NCI-H69 (cell line): ENCODE measurements around the gene SIM1.

Source experiments
- DNase-seq: peaks from one replicate; lab custom pipeline; 2025; lab: John Stamatoyannopoulos, UW

The SIM1 gene

DNA sequence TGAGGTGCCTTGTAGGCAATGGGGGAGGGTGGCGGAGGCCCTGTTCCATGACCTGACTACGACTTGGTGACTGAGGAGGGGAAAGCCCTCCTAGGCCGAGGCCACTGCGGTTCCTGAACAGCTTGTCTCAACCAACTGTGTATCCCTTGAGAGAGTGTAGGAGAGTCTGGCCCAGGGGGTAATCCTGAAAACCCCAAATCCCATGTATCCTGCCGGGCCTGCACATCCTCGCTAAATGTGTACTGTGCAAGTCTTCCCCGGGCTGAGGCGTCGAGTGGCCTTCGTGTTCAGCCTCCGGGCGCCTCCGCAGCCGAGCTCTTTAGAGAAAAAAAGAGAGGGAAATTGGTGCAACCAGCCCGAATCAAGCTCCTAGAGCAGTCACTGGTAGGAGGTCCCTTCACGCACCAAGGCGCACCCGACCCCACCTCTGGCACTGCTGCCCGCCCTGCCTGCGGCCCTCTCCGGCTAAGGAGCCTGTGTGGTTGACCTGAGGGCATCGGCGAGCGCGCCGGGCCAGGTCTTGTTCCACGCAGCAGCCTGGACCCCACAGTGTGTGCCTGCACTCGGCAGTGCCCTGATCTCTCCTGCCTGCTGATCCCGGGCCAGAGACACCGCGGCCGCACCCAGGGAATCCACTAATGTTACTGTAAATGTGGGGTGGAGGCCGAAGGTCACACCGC is 7.3 kb downstream of the SIM1 start:
- DNase-seq, result no peak

DNA sequence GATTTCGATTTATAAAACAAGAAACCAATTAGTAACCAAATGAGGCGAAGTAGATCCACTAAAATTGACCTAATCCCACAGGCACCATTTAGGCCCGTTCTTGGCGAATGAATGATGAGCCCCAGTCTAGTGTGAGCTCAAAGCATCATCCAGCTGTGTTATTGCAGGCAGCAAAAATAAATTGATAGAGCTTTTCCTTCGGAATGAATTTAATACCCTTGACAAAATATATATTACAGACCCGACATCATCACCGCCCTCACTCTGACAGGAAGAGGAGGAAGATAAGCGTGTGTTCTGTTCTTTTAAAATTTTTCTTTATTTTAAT is 7.8 kb downstream of the SIM1 start:
- no peak for DNase-seq

DNA sequence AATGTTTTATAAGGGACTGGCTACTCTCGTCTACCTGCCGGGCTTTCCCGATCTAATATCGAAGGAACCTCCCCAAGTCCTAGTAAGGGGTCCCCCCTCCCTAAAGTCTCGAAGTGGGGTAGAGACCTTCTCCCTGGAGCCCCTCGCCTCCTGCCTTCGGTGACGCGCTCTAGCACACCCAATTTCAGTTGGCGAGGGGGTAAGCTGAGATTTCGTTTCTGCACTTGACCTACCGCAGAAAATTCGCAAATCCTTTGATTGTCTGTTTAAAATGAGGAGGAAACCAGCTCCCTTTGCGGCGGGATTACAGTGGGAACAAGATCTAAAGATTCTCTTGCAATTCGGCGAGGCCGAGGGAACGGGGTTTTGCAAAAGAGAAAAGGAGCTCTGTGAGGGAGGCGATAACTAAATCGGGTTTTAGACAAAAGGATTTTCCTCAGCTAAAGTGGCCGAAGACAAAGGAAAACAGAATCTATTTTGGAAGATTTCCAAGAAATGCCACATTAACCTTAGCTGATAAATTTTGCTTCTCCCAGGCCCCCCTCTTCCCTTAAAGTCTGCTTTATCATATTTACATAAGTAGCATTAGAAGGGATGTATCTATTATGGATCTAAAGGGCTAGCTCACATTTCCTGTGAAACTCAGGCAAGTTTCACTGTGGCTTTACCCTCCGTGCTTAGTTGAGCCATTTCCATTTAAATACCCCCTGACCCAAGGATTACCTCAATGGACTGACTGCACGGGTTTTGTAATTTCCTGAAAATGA is 8.4 kb downstream of the SIM1 start:
- no peak for DNase-seq

DNA sequence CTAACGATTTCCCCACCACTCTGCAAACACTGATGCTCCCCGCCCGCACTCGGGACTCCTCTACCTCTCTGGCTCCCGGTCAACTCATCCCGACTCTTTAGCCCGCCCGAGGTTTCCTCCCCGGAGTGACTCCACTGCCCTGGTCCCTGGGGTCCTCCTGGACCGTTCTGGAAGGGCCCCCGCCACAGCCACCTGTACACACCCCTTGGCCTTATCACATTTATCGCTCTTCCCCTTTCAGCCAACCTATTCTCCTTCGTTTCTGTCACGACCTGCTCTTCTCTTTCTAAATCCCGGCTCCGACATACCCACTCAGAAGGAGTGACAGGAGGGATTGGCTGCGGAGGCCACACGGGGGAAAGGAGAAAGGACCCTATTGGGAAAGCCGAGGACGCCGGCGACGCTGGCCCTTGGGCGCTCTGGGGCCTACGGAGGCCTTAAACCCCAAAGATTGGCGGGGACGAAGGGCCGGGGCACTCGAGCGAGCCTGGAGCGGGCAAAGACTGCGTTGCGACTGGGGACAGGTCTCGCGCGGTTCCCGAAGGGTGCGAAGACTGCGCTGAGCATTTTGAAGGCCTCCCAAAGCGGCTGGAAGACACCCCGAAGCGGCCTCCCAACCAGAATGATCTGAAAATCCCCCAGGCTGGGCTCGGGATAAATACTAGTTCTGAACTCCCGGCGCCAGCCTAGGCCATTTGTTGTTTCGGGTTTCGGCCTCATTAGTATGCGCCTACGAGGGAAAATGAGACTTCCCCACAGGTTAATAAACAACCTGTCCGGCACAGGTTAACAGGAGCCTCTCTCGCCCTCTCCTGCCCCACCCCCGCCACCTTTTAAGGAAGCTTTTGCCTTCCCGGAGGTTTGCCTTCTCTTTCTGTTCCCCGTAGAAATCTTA is 9.2 kb downstream of the SIM1 start:
- DNase-seq, result no peak

DNA sequence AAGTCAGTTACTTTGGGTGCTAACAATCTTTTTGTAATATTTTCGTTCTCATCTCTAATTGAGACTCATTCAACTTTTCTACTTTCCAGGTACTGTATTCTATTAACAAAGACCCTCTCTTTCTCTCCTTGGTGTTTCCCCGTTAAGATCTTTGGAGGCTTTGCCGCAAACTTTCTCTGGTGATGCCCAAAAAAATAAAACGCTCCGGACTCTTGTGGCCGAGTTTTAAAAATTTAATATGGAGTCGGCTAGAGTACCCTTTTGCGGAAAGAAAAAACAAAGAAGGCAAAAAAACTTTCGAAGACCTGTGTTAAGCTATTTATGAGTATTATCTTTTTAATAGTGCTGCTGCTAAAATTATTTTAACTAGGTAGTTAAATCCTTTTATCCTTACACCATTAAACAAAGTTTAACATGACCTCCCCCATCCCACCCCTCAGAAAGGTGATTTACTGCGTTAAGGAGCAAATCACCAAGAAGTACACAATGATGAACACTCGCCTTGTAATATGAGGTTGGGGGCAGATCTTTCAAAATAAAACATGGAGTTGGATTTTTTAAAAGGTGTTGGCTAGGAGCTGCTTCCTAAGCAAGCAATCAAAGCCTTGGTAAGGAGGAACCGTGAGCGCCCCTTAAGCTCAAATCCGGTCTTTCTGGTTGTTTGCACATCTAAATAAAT is 10.0 kb downstream of the SIM1 start:
- no peak for DNase-seq

DNA sequence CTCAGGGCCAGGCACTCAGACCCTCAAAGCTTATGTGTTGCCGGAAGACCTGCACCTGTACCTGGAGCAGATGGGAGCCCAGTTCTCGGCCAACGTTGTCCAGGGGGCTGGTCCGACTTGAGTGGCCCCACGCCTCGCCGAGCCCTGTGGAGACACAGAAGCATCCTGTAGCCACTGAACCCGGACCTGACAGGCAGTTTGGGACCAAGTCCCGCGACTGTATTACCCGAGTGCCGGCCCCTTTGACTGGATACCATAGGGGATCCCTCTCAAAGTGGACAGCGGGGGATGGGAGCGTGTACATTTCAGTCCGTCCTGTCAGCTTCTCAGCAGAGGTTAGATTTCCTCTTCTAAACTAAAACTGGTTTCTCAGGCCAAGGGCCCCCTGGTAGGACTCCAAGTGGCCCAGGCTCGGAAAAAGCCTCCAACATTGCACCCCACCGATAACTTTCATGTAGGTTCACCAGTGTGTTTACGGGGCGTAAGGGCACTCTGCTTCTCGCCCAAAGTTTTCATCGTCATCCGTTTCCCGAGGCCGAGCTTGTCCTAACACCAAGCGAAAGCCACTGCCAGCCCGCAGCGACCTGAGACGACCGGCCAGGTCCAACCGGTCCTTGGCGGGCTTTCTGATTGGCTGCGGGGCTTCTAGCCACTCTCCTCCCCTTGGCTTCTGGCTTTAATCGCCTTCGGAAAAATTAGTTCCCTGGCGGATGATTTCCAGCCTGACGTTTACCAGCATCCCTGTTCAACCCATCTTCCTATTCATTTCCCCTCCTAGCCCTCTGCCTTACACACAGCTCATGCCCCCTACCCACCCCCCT is 10.8 kb downstream of the SIM1 start:
- DNase-seq, result no peak

DNA sequence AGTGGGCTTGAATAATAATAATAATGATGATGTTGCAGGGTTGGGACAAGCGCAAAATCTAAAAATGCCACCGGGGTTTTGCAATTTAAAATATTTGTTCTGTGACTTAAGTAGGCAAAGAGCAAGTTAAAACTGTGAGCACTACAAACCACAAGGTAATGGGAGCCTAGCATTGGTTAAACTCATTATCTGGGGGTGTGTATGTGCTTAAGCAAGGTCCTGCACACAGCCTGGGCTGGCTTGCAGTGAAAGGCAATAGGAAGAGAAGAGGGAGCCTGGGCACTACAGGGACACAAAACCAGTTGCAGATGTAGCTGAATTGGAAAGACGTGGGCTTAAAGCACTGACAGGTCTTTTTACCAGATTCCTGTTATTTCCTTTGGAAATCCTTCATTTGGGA is 11.7 kb downstream of the SIM1 start:
- DNase-seq, result no peak

DNA sequence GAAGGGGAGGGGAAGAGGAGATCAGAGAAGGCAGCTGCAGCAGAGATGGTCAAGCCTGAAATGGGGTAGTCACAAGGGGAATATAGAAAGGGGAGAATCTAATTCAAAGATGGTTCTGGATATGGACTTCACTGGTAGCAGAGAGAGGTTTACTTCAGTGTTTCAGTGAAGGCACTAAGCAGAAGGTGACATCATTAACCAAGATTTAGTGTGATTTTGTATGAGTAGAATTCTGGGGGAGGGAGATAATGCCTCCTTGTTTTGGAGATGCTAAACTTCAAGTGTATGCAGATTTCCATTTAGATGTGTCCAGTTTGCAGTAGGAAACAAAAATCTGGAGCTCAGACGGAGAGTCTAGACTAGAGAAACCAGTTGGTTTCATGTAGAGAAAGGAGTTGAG is 13.1 kb downstream of the SIM1 start:
- DNase-seq, result no peak

DNA sequence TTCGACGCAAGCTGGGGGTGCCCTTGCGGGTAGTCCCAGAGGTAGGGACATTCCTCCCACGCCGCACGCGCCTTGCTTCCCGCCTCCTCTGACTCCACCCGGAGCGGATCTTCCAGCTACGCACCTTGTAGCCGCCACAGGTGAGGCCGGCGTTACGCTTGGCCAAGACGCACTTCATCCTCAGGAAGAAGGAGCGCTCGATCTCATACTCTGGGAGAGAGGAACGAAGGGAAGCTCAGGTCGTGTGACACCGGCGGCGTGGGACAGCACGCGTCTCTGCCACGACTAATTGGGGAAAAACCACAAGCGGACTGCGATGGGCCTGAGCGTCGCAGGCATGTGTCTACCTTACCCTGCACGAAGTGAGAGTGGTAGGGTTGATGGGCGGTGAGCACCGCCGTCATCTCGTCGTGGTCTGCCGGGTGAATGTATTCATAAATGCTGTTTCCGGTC is 15.5 kb downstream of the SIM1 start:
- no peak for DNase-seq

DNA sequence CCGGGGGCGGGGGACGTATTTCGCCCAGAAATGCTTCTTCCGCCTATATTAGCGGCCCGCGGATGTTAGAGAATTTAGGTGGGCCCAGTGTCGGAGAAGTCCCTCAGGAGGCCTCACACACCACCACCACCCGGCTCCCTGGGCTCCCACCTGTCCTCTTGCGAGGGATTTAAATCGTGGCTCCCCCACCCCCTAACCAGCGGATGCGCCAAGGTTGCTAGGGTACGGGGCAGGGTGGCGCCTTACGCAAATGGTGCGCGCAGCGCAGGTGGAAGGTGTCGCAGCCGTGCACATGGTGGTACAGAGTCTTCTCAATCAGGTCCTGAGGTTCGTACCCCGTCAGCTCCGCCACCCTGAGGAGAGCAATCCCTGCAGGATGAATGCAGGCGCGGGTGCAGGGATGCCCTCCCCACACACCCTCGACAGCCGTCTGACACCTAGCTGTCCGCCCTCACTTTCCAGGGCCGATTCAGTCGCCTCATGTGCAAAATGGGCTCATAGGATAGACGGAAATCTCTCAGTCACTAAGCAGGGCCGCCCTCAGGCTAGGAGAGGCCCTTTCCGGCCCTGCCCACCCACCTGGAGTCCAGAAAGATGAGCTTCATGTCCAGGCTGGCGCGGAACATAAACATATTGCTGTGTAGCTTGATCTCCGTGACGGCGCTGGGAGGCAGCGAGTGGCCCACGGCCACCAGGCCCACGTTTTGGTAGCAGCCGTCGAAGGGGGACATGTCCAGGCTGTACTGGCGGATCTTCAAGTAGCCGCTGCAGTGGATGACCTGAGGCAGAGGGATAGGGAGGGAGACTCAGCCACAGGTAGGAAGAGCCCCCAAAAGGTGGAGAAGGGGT is 16.6 kb downstream of the SIM1 start:
- no peak for DNase-seq

DNA sequence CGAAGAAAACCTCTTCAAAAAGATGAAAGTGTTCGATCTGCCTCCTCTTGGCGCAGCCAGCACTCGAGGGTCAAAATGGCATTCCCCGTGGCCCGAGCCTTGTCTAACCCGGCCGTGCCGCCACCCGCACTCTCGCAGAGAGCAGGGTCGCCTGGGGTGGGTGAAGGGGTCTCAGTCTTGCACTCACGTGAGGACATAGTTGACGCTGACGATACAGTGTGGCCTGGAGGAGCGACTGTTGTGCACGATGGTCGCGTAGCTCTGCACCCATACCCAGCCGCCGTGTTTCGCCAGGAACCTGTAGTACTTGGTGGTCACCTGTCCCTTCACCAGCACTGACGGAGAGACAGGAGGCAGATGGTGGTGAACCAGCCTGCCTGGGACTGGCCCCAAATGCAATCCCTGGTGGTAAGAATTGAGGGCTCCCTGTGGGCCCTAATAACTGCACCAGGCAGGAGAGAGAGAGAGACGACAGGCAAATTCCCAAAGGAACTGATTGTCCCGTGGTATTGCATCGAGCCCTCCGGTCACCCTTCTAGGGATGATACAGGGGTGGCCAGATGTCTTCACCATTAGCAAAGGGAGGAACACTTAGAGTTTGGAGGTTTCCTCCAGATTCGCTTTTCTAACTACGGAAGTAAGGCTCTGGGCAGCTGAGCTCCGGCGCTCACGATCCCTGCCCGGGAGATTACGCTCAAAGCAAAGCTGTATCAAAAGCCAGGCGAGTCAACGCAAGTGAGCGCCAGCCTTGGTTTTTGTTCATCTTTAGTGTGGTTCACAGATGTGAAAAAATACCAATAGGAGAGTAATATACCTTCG is 17.4 kb downstream of the SIM1 start:
- no peak for DNase-seq

DNA sequence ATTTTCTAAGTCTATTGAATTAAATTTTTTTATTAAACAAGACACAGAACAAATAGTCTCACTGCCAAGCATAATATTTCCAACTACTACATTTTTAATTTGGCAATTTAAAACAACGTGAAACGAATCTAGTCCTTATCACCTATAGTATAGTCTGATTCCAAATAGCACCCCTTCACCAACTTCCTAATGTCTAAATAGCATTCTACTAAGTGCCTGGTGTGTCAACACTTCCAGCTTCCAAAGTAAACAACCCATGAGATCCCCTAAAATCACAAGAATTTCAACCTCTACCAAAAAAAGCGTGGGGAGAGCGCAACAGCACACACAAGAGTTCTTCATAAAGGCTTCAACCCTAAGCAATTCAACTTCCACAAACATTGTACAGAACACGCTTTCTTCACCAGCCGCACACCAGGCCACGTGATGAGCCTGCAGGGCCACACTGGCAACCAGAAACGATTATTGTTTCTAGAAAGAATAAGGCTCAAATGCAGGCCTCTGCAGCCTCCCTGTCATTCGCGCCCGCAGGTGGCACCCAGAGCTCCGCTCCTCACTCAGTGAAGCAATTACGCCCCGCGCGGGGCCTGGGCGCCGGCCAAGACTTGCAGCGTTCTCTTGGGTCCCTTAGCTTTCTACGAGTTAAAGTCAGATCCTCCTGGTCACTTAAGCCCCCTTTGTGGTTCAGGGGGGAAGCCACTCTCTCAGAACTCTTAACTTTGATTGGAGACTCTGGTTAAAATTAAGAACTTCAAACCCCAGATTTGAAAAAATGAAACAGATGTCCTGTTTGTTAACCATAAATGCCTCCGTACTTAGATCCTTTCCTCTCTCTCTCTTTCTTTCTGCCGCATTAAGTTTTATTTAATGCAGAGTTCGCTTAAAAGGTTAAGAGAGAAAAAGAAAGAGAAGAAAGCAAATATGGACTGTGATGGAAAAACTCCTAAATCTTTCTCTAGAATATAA is 18.3 kb downstream of the SIM1 start:
- DNase-seq, result no peak

DNA sequence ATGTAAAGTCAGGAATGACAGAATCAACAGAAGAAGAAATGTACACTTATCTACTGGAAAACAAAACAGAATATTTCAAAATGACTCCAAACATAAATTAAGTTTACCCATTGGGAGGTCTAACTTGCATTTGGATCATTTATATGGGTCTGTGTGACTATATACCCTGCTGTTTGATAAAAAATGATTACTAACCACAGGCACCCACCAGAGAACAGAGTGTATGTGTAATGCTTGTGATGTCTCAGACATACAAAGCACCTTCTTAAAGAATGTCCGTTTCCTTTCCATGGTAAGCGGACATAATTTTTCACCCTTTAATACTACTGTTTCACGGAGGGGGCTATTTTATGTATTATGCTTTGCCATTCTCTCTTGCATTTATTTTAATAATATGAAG is 19.2 kb downstream of the SIM1 start:
- no peak for DNase-seq

DNA sequence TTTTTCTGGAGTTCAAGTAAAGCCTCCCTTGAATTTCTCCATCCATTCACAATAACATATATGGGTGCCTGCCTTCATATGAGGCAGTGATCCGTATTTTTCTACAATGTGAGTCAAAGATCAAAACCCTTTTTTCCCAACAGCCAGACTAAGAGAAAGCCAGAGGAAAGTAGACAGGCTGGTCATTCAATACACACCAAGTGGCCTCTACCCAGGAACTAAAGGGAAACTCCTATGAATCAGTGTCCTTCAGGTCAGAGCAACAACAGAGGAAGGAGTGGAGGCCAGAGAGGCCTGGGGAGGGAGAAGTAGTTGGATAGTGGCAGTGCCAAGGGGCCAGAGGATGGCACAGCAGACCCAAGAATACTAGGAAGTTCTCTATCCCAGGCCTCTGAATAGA is 23.8 kb downstream of the SIM1 start:
- DNase-seq, result no peak

DNA sequence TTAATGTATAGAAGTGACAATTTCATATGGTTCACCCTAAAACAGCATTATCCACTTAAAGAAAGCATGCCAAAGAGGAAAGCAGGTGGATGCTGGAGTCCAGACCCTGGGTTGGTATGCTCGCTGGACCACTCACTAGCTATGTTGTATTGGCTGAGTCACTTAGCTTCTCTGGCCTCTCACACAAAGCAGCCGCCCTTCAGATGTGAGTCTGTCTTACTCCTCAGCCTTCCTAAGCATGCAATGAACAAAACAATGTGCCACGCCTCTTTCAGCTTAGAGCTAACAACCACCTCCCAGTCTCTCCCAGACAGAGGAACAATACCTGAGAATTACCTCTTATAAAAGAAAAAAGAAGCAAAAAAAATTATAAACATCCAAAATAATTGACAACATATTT is 29.4 kb downstream of the SIM1 start:
- DNase-seq, result peak; percentile 57

DNA sequence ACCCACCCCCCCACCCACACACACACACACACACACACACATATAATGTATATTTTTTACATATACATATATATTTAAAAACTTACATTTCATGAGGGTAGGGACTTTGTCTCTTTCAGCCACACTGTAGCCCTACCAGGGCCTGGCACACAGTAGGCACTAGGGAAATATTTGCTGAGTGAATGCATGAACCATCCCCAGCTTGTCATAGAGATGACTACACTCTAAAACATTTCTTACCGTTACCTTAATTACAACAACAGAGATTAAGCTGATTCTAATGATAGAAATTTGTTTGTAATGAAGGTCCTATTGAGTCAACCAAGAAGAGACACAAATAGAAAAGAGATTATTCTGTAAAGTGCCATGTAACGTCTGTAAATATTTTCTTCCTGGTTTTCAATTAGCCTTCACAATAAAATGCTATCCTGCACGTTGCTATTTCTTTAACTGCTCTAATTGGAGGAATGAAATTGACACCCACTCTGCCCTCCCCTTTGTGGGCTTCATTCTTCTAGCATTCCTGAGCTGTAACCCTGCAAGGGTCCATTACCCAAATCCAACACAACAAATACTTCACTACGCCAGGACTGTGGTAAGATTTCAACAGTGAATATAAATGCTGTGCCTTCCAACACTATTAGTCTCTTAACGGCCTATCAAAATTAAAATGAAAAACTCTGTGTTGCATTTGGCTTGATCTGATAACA is 30.8 kb downstream of the SIM1 start:
- DNase-seq, result no peak

DNA sequence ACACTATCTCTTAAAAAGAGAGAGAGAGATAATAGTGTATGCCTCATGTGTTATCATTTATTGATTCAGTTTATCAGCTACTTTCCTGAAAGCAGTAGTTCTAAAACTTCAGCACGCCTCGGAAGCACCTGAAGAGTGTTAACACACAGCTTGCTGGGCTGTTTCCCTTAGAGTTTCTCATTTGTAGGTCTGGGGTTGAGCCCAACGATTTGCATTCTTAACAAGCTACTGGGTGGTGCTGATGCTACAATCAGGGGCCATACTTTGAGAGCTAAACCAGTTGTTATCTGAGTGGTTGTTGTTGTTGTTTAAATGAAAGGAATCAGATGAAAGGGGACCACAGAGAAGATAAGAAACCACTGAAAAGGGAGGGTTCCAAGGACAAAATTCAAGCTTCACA is 32.6 kb downstream of the SIM1 start:
- DNase-seq, result no peak

DNA sequence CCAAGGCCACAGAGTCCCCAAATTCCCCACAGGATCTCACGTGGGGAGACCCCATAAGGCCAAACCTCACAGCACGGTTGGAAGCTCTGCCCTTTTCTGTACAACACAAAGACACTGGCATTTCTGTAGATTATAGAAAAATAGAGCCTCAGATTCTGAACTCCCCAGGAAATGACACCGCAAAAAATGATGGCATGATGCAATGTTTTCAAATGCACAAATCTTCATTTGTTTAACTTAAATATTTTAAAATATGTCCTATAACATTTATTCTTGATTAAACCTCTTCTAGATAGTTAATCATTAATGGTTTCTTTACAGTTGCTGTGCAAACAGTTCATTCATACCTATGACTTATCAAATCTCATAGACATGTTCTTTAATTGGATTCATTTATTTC is 33.8 kb downstream of the SIM1 start:
- no peak for DNase-seq
